GM18511 (cell line): Measurements from ENCODE around the gene NPHP4.

Experiments used
- ATAC-seq: cut with Tn5 transposase; IDR thresholded peaks from one replicate; pipeline ENCODE4 v1.9.1; 2021; ENCODE audit warnings: mild to moderate bottlenecking, moderate library complexity; ENCODE audit not compliant: unreplicated experiment

NPHP4 gene

DNA sequence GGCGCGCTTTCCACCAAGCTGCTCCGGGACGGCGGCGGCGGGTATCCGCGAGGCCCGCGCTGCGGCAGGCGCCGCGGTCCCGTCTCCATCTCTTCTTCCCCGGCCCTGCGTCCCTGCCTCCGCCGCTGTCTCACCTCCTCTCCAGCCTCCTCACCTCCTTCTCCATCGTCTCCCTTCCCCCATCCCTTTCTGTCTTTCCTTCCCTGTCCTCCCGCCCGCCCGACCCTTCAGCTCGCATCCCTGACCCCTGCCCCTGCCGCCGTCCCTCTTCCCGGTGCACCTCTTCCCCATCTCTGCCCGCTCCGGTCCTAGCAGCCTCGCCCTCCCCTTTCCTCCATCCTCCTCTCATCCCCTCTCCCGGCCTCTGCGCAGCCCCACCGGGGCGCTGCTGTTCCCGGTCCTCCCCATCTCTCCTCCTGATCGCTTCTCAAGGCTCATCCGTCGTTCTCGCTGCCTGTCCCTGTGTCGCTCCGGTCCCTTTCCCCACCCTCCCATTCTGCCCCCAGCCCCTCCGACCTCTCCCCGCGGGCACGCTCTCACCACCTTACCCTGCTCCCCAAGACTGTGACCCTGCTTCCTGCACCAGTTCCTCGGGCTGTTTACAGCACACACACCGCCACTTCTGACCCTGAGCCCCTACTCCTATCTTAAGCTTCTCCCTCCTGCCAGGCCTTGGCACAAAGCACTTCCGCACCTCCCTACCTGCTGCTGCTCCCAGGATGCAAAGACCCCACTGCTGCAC is 760 bp upstream of the NPHP4 start:
- ATAC-seq: peak; percentile 11

DNA sequence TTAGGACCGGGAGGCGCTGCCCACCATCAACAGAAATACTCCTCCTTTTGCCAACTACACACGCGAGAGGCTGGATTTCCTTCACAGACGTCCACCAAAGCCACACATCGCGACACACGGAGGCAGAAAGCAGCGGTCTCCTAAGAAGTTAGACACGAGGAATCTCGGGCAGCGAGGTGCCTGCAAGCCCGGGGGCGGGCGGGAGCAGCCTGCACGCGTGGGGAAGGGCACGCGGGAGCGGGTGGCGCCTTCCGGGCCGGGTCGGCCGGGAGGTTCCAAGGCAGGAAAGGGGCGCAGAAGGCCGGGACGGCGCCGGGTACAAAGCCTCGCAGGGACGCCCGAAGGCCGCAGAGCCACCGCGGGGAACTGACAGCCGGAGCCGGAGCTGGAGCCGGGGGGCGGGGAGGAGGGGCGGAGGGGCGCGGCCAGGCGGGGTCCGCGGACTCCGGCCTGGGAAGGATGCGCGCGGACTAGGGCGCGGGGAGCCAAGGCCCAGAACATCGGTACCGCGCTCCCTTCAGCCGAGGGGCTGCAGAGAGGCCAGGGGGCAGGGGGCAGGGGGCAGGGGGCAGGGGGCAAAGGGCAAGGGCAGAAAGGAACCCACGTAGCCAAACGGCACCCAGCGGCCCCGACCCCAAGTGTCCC is 722 bp downstream of the NPHP4 start:
- ATAC-seq: peak; percentile 23

DNA sequence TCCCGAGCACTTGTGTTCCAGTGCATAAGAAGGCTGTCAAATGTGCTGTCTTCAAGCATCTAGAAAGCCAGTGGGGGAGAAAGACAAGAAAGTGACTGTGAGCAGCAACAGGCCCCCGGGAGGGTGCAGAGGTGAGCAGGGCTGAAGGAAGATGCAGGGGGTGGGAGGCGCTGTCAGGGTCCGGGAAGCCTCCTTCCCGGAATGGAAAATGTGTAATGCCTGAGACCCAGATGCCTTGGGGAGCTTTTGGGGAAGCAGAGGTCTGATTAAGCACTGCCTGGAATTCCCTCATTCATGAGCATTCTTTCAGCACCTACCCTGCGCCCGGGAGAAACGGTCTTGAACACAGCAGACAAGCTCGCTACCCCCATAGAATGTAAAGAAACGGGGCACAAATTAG is 1.3 kb downstream of the NPHP4 start:
- ATAC-seq: no peak

DNA sequence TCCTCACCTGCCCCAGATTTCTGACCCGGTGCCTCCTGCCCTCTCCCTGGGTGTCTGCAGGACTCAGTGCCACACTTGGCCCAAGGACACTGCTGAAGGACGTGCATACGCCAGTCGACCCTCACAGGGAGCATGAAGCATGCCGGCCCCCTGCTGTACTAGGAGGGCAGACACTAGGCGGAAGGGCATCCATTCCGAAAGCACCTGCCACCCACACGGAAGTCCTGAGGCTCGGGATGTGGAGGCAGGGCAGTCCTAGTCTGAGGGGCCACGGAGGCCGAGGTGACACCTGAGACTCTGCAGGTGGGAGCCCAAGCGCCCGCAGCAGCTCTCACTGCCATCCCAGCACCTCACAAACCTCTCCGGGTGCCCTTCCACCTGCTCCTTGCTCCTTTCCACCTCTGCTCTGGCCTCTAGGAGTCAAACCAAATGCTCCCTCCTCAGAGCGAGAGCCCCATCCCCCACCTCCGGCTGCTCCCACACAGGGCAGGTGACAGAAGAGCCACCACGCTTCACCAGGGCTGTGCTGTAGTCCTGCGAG is 2.4 kb downstream of the NPHP4 start:
- ATAC-seq: no peak

DNA sequence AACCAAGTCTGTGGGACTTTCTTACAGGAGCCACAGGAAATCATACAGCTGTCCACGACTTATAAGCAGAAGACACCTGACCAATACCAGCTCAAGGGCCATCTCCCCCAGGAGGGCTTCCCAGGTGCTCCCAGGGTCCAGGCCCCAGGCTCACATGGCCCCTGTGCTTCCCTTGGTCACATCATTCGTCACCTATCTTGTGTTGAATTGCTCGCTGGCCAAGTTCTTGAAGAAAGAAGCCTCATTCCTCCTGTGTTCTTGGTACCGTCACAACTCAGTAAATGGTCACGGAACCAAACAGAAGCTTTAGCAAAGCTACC is 3.0 kb downstream of the NPHP4 start:
- ATAC-seq: no peak

DNA sequence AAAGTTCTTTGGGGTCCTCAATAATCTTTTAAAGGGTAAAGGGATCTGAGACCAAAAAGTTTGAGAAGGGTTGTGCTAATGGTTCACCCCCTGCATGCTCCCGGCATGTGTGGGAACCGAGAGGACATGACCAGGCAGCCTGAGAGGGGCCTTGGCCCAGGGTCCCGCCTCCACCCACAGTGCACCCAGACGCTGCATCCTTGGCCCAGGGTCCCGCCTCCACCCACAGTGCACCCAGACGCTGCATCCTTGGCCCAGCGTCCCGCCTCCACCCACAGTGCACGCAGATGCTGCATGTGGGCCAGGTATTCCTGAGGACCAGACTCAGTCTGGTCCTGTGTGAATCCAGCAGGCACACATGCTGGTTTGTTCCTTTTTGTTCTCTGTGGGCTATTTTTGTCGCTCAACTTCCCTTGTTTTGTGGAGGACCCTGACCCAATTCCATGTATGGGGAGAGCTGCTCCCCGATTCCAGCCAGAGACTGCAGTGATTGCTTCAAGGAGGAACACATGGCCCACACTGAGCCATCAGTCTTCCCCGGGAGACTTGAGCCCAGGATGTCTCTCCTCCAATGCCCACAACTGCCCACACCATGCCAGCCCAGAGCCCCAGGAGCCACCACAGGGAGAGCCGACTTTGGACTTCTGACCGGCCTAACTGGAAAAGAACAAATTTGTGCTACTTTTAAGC is 3.5 kb downstream of the NPHP4 start:
- ATAC-seq: no peak

DNA sequence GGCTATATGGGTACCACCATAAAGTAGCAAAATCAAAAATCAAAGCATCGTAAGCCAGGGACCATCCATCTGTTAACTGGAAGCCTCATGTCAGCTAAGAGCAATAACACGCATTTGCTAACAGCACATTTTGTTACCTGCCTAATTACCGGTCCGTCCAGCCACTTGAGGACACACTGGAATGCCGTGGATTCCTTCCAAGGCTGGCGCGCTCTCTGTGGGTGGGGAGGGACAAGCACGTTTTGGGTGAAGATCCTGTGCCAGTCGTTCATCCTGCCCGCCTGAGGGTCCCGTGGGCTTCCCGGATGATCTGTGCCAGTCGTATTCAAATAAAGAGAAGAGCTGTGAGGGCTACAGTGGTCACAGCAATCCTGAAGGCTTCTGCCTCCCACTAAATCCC is 6.2 kb downstream of the NPHP4 start:
- ATAC-seq: no peak

DNA sequence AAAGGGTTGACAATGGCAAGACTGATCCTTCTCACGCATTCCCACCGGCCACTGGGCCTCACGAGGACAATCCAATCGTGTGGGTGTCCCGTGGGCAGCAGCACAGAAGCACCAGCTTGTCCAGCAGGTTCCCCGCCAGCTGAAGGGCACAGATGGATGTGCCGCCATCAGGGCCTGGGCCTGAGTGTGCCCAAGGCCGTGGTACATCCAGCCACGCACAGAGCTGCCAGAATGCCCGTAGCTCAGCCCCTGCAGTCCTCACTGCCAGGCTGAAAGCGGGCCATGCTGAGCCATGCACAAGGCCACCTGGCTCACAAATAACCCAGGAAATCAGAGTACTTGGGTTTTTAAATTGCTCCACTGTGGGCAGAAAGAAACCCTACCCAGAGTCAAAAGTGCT is 7.0 kb downstream of the NPHP4 start:
- ATAC-seq: no peak

DNA sequence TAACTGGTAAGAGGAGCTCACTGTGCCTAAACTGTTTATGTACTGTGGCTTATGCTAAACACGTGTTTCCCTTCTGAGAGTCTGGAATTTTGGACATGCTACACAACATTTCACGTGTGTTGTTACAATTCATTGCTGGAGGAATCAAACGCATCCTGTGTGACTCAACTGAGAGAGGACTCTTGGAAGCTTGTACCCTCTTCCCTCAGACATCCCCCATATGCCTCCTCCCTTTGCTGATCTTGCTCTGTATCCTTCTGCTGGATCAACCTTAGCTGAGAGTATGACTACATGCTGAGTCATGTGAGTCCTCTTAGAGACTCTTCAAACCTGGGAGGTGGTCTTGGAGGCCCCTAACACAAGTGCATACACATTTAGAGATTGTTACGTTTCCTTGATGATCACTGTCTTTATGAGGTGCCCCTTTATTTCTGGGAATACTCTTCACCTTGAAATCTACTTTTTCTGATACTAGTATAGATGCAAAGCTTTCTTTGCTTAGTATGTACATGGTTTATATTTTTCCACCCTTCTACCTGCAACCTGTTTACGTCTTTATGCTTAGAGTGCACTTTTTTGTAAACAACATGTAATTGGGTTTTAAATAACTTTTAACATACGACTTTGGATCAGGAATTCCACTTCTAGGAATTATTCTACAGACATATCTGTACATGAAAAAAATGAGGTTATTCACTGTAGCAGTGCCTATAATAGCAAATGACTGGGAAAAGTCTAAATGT is 8.7 kb downstream of the NPHP4 start:
- no peak for ATAC-seq

DNA sequence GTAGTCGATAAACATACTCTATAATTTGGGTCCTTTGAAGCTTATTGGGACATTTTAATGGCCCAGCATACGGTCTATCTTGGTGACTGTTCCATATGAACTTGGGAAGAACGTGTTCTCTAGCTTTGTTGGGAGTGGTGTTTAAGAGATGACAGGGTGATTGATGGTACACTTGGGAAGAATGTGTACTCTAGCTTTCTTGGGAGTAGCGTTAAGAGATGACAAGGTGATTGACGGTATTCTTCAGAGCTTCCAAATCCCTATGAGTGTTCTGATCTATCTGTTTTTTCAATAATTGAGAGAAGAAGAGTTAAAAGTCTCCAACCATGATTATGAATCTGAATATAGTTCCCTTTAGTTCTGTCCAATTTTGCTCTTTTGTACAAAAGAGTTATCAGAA is 9.4 kb downstream of the NPHP4 start:
- no peak for ATAC-seq

DNA sequence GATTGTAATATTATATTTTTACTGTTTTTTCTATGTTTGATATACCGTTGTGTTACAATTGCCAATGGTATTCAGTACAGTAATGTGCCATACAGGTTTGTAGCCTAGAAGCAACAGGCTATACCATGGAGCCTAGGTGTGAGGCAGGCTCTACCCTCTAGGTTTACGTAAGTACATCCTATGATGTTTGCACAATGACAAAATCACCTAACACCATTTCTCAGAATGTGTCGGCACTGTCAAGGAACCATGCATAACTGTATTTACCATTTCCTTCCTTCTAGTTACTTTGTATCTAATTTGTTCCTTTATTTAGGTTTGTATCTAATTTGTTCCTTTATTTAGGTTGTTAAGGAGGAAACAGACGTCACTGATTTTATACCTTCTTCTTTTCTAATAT is 9.9 kb downstream of the NPHP4 start:
- no peak for ATAC-seq

DNA sequence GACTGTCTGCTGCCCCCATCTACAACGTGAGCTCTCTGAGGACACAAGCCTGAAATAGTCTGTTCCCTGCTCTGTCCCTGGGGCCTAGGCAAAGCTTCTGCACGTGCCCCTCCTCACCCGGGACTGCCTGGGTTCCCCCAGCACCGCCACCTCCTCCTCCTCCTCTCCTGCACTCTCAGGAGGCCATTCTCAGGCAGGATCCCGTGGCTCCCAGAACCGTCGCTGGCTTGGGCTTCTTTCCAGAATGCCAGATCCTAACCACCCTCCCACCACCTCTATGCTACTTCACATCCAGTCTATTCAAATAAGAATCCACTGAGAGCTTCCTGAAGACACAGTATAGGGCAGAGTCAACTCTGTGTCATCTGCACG is 11.2 kb downstream of the NPHP4 start:
- no peak for ATAC-seq

DNA sequence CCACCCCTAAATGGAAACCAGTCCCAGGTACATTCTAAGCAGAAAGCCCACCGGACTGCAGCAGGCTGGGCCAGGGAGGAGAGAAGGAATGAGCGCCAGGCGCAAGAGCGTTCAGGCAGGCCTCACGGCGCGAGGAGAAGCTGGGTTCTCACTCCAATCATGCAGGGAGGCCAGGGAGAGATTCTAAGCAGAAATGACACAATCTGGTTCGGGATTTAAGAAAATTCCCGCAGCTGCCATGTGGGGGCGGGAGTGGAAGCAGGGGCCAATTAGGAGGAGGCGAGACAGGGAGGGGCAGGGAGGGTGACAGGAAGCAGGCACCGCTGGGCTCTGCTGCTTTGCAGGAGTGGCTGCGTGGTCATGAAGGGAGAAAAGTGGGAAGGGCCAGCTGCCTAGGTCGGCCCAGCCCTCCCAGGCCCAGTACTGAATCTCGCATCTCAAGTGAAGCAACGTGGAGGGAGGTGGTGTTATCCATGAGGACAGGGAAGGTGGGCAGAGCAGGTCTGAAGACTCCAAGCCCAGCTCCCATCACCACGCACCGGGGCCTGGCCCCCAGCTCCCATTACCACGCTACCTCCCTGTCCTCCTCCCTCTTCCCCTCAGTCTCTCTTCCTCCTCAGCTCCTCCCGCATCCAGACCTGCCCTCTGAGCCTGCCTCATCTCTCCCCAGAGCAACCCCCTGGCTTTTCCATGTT is 11.8 kb downstream of the NPHP4 start:
- ATAC-seq: no peak

DNA sequence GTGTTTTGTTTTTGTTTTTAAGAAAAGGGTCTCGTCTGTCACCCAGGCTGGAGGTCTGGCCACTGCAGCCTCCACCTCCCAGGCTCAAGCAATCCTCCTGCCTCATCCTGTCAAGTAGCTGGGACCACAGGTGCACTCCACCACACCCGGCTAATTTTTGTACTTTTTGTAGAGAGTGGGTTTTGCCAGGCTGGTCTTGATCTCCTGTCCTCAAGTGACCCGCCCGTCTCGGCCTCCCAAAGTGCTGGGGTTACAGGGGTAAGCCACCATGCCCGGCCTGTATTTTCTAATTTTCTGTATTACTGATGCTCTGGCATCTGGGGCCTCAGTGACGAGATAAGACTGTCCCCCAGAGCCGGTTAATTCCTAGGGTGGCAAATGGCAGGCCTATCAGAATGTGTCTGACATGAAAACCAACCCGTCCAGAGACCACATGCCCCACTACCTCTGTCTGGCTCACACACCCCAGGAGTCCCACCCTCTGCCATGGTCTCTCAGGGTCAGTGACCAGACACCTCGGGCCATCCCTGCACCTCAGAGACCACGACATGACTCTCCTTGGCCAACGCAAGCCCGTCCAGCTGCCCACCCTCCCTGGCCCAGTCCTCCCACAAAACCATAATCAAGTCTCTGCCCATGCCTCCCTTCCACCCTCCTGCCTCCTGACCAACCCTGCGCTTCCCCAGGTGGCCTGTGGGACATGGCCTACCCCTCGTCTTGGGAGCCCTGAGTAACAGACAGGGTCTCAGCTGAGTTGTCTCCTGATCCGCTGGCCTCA is 12.5 kb downstream of the NPHP4 start:
- no peak for ATAC-seq

DNA sequence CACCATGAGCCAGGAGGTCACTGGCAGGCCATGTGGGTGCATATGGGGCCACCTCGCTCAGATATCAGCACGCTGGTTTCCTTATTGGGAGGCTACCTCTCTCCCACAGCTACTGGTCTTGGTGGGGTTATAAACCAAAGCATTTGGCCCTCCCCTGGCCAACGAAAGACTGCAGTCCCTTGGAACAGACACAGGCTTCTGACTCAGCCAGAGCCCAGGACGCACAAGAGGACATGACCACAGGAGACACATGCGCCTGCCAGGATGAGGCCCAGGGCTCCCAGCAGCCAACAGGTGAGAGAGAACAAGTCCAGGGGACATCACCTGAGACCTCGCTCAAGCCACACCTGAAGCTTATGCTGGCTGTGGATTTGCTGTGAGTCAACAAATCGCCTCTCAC is 13.8 kb downstream of the NPHP4 start:
- no peak for ATAC-seq

DNA sequence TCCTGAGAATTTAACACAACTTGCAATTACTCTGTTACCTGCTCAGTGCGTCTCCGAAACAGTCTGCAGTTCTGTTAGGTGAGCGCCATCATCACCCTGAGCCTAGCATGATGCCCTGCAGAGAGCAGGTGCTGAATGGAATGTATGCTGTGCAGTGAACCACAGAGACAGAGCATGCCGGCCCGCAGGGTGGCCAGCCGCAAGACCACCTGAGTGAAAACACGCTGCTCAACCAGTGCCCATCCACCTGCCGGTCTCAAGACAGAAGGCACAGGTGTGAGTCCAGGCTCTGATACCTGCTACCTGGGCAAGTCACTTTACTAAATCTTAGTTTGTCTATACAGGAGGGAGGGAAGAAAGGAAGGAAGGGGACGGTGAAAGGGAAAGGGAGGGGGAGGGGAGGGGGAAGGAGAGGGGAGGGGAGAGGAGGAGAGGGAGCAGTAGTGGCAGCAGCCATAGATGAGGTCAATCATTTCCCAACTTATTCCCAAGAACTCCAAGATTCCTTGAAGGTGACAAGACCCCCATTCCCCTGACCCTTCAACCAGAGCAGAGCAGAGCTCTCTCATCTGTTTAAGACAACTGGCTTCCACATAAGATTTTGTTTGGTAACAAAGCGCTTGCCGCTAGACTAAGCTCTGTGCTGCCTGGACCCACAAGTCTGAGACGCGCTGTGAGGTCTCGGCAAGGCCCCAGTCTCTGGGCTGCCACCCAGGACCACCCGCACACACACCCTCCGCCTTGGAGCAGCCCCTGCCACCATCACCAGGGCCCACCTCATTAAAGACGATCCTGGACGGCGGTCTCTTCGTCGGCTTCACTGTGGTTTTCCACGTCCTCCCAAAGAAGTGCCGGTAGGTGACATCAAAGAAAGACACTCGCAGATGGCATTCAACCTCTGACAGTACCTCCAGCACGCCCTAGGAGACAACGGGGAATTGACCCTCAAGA is 14.5 kb downstream of the NPHP4 start:
- no peak for ATAC-seq

DNA sequence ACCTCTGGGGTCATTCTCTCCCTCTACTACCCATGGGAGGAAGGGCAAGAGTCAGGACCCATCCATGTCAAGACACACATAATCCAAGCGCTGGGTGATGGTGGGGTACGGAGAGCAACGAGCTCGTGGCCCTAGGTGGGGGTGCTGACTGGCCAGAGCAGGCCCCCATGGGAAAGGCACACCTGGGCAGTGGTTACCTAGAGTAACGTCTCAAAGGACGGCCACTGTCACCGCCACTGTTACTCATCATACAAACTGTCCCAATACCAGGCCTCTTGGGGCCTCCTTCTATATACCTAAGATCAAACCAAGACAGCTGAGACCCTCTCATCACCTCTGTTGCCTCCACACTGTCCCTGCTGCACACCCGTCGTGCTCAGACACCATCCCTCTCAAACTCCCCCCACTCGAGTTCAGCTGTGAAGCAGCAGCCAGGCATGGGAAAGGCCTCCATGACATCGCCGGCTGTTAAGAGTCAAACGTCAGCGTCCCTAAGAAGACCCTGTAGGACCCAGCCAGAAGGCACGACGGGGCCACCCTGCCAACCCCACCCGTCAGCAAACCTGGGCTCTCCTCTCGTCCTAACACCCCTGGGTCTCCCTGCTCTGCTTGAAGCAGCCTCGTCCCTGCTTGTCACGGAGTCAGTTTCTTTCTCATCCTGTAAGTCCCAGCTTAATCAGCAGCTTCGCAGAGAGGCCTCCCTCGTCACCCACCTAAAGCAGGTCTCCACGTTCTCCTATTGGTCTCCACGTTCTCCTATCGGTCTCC is 15.3 kb downstream of the NPHP4 start:
- ATAC-seq: no peak

DNA sequence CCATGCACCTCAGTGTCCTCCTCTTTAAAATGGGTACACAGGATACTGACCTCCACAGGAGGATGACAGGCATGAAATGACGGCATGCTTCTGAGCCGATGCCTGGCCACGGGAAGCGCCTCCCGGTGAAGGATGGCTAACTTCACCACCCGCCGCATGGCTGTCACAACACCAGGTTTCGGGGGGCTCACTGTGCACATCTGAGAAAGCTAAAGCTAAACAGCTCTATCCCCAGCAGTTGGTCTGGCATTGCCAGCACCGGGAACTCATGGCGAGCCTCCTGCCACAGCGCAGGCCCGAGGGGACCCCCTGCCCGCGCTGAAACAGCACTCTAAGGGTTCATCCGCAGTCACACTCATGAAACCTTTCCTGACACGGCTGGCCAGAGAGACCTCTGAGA is 16.0 kb downstream of the NPHP4 start:
- ATAC-seq: no peak
